Activated CD8-positive, alpha-beta memory T cell treated with anti-CD3 and anti-CD28 coated beads, Interleukin-2, amount 10 ng/mL, durations not matched to agents 7 days and 5 days (primary cell): Measurements from ENCODE around the gene LSM11. TPM values are rescaled to one million over a fixed set of nuclear protein-coding genes. Genes with fewer than 3 reads are reported as not detected.
A peak's percentile ranks its signal among the peaks of the same experiment; 100 is the strongest.

Experiments used
- ATAC-seq: fragments of 150-1000 bp; cut with Tn5 transposase; one replicate; pipeline ENCODE4 v1.10.0; 2021; ENCODE audit warnings: moderate library complexity
- CTCF ChIA-PET: fragments of 350-600 bp; sonication (Branson Sonifier 250); formaldehyde crosslinking; loops from one replicate; lab custom pipeline; 2021; ENCODE audit warnings: antibody characterized with exemption; lab: Charles Lee
- DNase-seq: peaks from one replicate; pipeline ENCODE4 v3.0.0-alpha.2; 2020
- H3K27ac Mint-ChIP-seq: one replicate; pipeline ENCODE4 v1.8.0; 2021; ENCODE audit warnings: mild to moderate bottlenecking, mixed read lengths
- H3K27me3 Mint-ChIP-seq: one replicate; pipeline ENCODE4 v1.8.0; 2021; ENCODE audit warnings: mixed read lengths
- H3K36me3 Mint-ChIP-seq: one replicate; pipeline ENCODE4 v1.8.0; 2021; ENCODE audit warnings: mild to moderate bottlenecking, mixed read lengths
- H3K4me1 Mint-ChIP-seq: one replicate; pipeline ENCODE4 v1.8.0; 2021; ENCODE audit warnings: mixed read lengths
- H3K4me3 Mint-ChIP-seq: one replicate; pipeline ENCODE4 v1.8.0; 2021; ENCODE audit warnings: mild to moderate bottlenecking, moderate library complexity, mixed read lengths
- H3K9me3 Mint-ChIP-seq: one replicate; pipeline ENCODE4 v1.8.0; 2022; ENCODE audit warnings: low read depth, mixed read lengths
- total RNA-seq, 2 experiments: library from RNA; stranded (reverse); gene quantifications; one replicate each; pipeline ENCODE4 v1.2.3, GENCODE V29; 2021

Gene LSM11
- total RNA-seq, 2 experiments from 2014 or later, result 5.5 to 7.2 TPM

GRCh38 chr5:157740229-157740610 is 3.3 kb upstream of the LSM11 start:
- peaks cover 25% of the 10 kb centered on the region for H3K36me3 Mint-ChIP-seq
- no peak overlapping the region for H3K27ac Mint-ChIP-seq
- peaks cover 18% of the 10 kb centered on the region for H3K4me1 Mint-ChIP-seq
- DNase-seq (no peak), ATAC-seq (no peak)
- no peaks in the 10 kb centered on the region for H3K27me3 Mint-ChIP-seq
- CTCF ChIA-PET, result interaction anchor here (4.5 to 5.9 kb wide), 2 partner anchors 71 to 308 kb away, joined by 56 to 78 read pairs; partner anchors contain the start of gene C5orf52
- no peaks in the 10 kb centered on the region for H3K9me3 Mint-ChIP-seq
- H3K4me3 Mint-ChIP-seq, result no peak overlapping the region

- DNase-seq (no peak), ATAC-seq (no peak)
- CTCF ChIA-PET, result interaction anchor here (0.7 to 5.9 kb wide), 9 partner anchors 13 to 309 kb away, joined by 3 to 78 read pairs (median 3); partner anchors contain the start of gene C5orf52
- peaks cover 23% of the 10 kb centered on the region for H3K4me1 Mint-ChIP-seq
- peaks cover 23% of the 10 kb centered on the region for H3K36me3 Mint-ChIP-seq
- H3K9me3 Mint-ChIP-seq, result no peaks in the 10 kb centered on the region
- H3K27ac Mint-ChIP-seq, result no peak overlapping the region
- no peak overlapping the region for H3K4me3 Mint-ChIP-seq
- H3K27me3 Mint-ChIP-seq, result no peaks in the 10 kb centered on the region
Observed at GRCh38 chr5:157741131-157741530, 2.4 kb upstream of the LSM11 start.

GRCh38 chr5:157744051-157745011 is 819 bp downstream of the LSM11 start:
- H3K27me3 Mint-ChIP-seq, result no peaks in the 10 kb centered on the region
- peak overlapping the region; percentile 83 for H3K4me3 Mint-ChIP-seq
- no peaks in the 10 kb centered on the region for H3K9me3 Mint-ChIP-seq
- DNase-seq (peak; percentile 46), ATAC-seq (peak; percentile 31)
- peak overlapping the region; percentile 83 for H3K27ac Mint-ChIP-seq
- CTCF ChIA-PET, result interaction anchor here (0.6 to 5.9 kb wide), 48 partner anchors 9 to 609 kb away, joined by 3 to 78 read pairs (median 6); partner anchors contain the start of genes ADAM19, C5orf52, MED7 and NIPAL4
- H3K4me1 Mint-ChIP-seq, result peaks cover 41% of the 10 kb centered on the region
- H3K36me3 Mint-ChIP-seq, result peaks cover 8% of the 10 kb centered on the region

- CTCF ChIA-PET, result interaction anchor here (2.4 to 5.9 kb wide), 5 partner anchors 9 to 280 kb away, joined by 8 to 56 read pairs (median 31); partner anchors contain the start of genes C5orf52 and THG1L
- Mint-ChIP-seq H3K4me1 (peaks cover 41% of the 10 kb centered on the region), H3K36me3 (peaks cover 5% of the 10 kb centered on the region), H3K27ac (no peak overlapping the region), H3K9me3 (no peaks in the 10 kb centered on the region), H3K27me3 (no peaks in the 10 kb centered on the region), H3K4me3 (peak overlapping the region; percentile 8)
- ATAC-seq, result no peak
- DNase-seq, result no peak
Observed at GRCh38 chr5:157745041-157745456, 1.5 kb downstream of the LSM11 start.

- ATAC-seq (no peak), DNase-seq (no peak)
- H3K27me3 Mint-ChIP-seq, result no peaks in the 10 kb centered on the region
- H3K4me1 Mint-ChIP-seq, result peaks cover 41% of the 10 kb centered on the region
- no peaks in the 10 kb centered on the region for H3K9me3 Mint-ChIP-seq
- CTCF ChIA-PET, result no interaction called here
- H3K4me3 Mint-ChIP-seq, result no peak overlapping the region
- no peak overlapping the region for H3K27ac Mint-ChIP-seq
- H3K36me3 Mint-ChIP-seq, result peaks cover 8% of the 10 kb centered on the region
Observed at GRCh38 chr5:157747173-157747740, 3.7 kb downstream of the LSM11 start.

- H3K27me3 Mint-ChIP-seq, result no peaks in the 10 kb centered on the region
- ATAC-seq (no peak), DNase-seq (no peak)
- CTCF ChIA-PET, result interaction anchor here (1.2 kb wide), 1 partner anchor 14 kb away, joined by 3 read pairs; no protein-coding TSS in a partner anchor
- H3K4me3 Mint-ChIP-seq, result no peak overlapping the region
- H3K4me1 Mint-ChIP-seq, result peaks cover 36% of the 10 kb centered on the region
- H3K36me3 Mint-ChIP-seq, result peaks cover 13% of the 10 kb centered on the region
- no peak overlapping the region for H3K27ac Mint-ChIP-seq
- no peaks in the 10 kb centered on the region for H3K9me3 Mint-ChIP-seq
Observed at GRCh38 chr5:157747766-157748700, 4.5 kb downstream of the LSM11 start.

- Mint-ChIP-seq H3K36me3 (peaks cover 14% of the 10 kb centered on the region), H3K4me1 (peaks cover 32% of the 10 kb centered on the region), H3K27ac (no peak overlapping the region), H3K4me3 (no peak overlapping the region), H3K27me3 (no peaks in the 10 kb centered on the region), H3K9me3 (no peaks in the 10 kb centered on the region)
- CTCF ChIA-PET, result interaction anchor here (1.2 kb wide), 1 partner anchor 13 kb away, joined by 3 read pairs; no protein-coding TSS in a partner anchor
- ATAC-seq (no peak), DNase-seq (no peak)
Observed at GRCh38 chr5:157748760-157749461, 5.4 kb downstream of the LSM11 start.

GRCh38 chr5:157749462-157749799 is 5.9 kb downstream of the LSM11 start:
- peaks cover 30% of the 10 kb centered on the region for H3K4me1 Mint-ChIP-seq
- no peaks in the 10 kb centered on the region for H3K27me3 Mint-ChIP-seq
- H3K9me3 Mint-ChIP-seq, result no peaks in the 10 kb centered on the region
- no peak overlapping the region for H3K4me3 Mint-ChIP-seq
- H3K27ac Mint-ChIP-seq, result no peak overlapping the region
- H3K36me3 Mint-ChIP-seq, result peaks cover 11% of the 10 kb centered on the region
- DNase-seq, result no peak
- ATAC-seq, result no peak
- CTCF ChIA-PET, result no interaction called here

- H3K27me3 Mint-ChIP-seq, result no peaks in the 10 kb centered on the region
- no peak overlapping the region for H3K4me3 Mint-ChIP-seq
- no peaks in the 10 kb centered on the region for H3K9me3 Mint-ChIP-seq
- peaks cover 11% of the 10 kb centered on the region for H3K36me3 Mint-ChIP-seq
- H3K27ac Mint-ChIP-seq, result no peak overlapping the region
- H3K4me1 Mint-ChIP-seq, result peaks cover 22% of the 10 kb centered on the region
- CTCF ChIA-PET, result interaction anchor here (1.0 kb wide), 1 partner anchor 12 kb away, joined by 3 read pairs; no protein-coding TSS in a partner anchor
- no peak for ATAC-seq
- no peak for DNase-seq
Observed at GRCh38 chr5:157750320-157750719, 6.8 kb downstream of the LSM11 start.

- Mint-ChIP-seq H3K9me3 (no peaks in the 10 kb centered on the region), H3K27me3 (no peaks in the 10 kb centered on the region), H3K27ac (no peak overlapping the region), H3K4me1 (peaks cover 10% of the 10 kb centered on the region), H3K36me3 (peaks cover 11% of the 10 kb centered on the region), H3K4me3 (no peak overlapping the region)
- CTCF ChIA-PET, result interaction anchor here (4.4 kb wide), 1 partner anchor 13 kb away, joined by 31 read pairs; the partner anchor contains the start of gene LSM11
- ATAC-seq (no peak), DNase-seq (no peak)
Observed at GRCh38 chr5:157756122-157756521, 12.6 kb downstream of the LSM11 start.

- H3K27me3 Mint-ChIP-seq, result no peaks in the 10 kb centered on the region
- CTCF ChIA-PET, result interaction anchor here (0.9 to 4.8 kb wide), 3 partner anchors 10 to 236 kb away, joined by 3 to 29 read pairs (median 8); partner anchors contain the start of gene LSM11
- H3K36me3 Mint-ChIP-seq, result peaks cover 4% of the 10 kb centered on the region
- DNase-seq (no peak), ATAC-seq (no peak)
- H3K4me3 Mint-ChIP-seq, result no peak overlapping the region
- H3K4me1 Mint-ChIP-seq, result peaks cover 10% of the 10 kb centered on the region
- H3K27ac Mint-ChIP-seq, result no peak overlapping the region
- H3K9me3 Mint-ChIP-seq, result no peaks in the 10 kb centered on the region
Observed at GRCh38 chr5:157758706-157759105, 15.2 kb downstream of the LSM11 start.
